H1 (cell line): ENCODE results near the gene FRMD3. TPM values are rescaled to one million over a fixed set of nuclear protein-coding genes. Genes with fewer than 3 reads are reported as not detected.

ENCODE experiments used
- CTCF ChIA-PET: fragments of 300-600 bp; sonication (Branson Sonifier 250); formaldehyde crosslinking; loops from one replicate; lab custom pipeline; 2021; ENCODE audit not compliant: partially characterized antibody; lab: Charles Lee
- POLR2A ChIA-PET: fragments of 300-600 bp; sonication (Branson Sonifier 250); formaldehyde crosslinking; loops from one replicate; lab custom pipeline; 2021; ENCODE audit warnings: inconsistent platforms; ENCODE audit not compliant: partially characterized antibody; lab: Charles Lee
- DNase-seq, 2 experiments: peaks; one replicate each; pipeline versions ENCODE4 v3.0.0 to v3.0.0-alpha.2; 2010 to 2022; ENCODE audit warnings: low spot score in 2 of 2, low read depth in 1 of 2, mixed read lengths in 1 of 2
- FAIRE-seq: peaks from 2 replicates; lab custom pipeline; 2011; peaks lifted over from hg19 to GRCh38; lab: Jason Lieb, UNC
- H2AFZ ChIP-seq: 2 replicates; pipeline ENCODE4 v1.8.1; 2012; ENCODE audit warnings: low read length, inconsistent platforms
- H2AK5ac ChIP-seq: 2 replicates; pipeline ENCODE4 v1.6.1; 2013; ENCODE audit warnings: low read depth, low read length
- H2BK120ac ChIP-seq: replicated peaks from 2 replicates; pipeline ENCODE3; 2013; ENCODE audit warnings: low read depth, low read length, inconsistent platforms
- H2BK12ac ChIP-seq: 2 replicates; pipeline ENCODE4 v1.6.1; 2013; ENCODE audit warnings: low read depth, low read length
- H2BK15ac ChIP-seq: 2 replicates; pipeline ENCODE4 v1.6.1; 2013; ENCODE audit warnings: low read length
- H2BK20ac ChIP-seq: 2 replicates; pipeline ENCODE4 v1.6.1; 2013; ENCODE audit warnings: low read length
- H2BK5ac ChIP-seq: 2 replicates; pipeline ENCODE4 v1.6.1; 2013; ENCODE audit warnings: low read depth, low read length
- H3K14ac ChIP-seq: 2 replicates; pipeline ENCODE4 v1.6.1; 2013; ENCODE audit warnings: inconsistent platforms; ENCODE audit not compliant: insufficient read length
- H3K18ac ChIP-seq: 2 replicates; pipeline ENCODE4 v1.6.1; 2013; ENCODE audit warnings: low read length; ENCODE audit errors: extremely low read depth
- H3K23ac ChIP-seq: 2 replicates; pipeline ENCODE4 v1.6.1; 2013; ENCODE audit warnings: inconsistent platforms; ENCODE audit not compliant: insufficient read length
- H3K23me2 ChIP-seq: 2 replicates; pipeline ENCODE4 v1.6.1; 2013; ENCODE audit warnings: low read depth, low read length
- H3K27ac ChIP-seq: 2 replicates; pipeline ENCODE4 v1.6.1; 2011; ENCODE audit warnings: low read depth, low read length, inconsistent platforms
- H3K27me3 ChIP-seq, 4 experiments: replicated peaks in 1 of 4; 1 replicate in 1 of 4; 2 replicates in 3 of 4; pipeline versions ENCODE4 v1.6.1 to v1.8.1; 2011 to 2013; ENCODE audit warnings: low read length in 3 of 4, mild to moderate bottlenecking in 3 of 4, inconsistent platforms in 2 of 4, mixed read lengths in 2 of 4, moderate library complexity in 1 of 4; ENCODE audit not compliant: control insufficient read depth in 3 of 4, insufficient read depth in 3 of 4; ENCODE audit errors: extremely low read depth in 1 of 4
- H3K36me3 ChIP-seq, 4 experiments: 2 replicates each; pipeline versions ENCODE4 v1.6.1 to v1.8.1; 2011 to 2013; ENCODE audit warnings: mild to moderate bottlenecking in 4 of 4, low read length in 3 of 4, moderate library complexity in 2 of 4, control low read depth in 1 of 4, inconsistent platforms in 1 of 4; ENCODE audit not compliant: insufficient read depth in 4 of 4, control insufficient read depth in 2 of 4
- H3K4ac ChIP-seq: replicated peaks from 2 replicates; pipeline ENCODE3; 2013; ENCODE audit warnings: low read length, low read depth, mixed read lengths, inconsistent platforms; ENCODE audit not compliant: insufficient read length
- H3K4me1 ChIP-seq, 4 experiments: replicated peaks in 1 of 4; 1 replicate in 1 of 4; 2 replicates in 3 of 4; pipeline versions ENCODE4 v1.6.1 to v1.8.1; 2011 to 2013; ENCODE audit warnings: low read length in 3 of 4, inconsistent platforms in 2 of 4, mixed read lengths in 1 of 4; ENCODE audit not compliant: insufficient read depth in 4 of 4, control insufficient read depth in 3 of 4
- H3K4me2 ChIP-seq, 2 experiments: 2 replicates each; pipeline versions ENCODE4 v1.6.1 to v1.8.1; 2011 to 2013; ENCODE audit warnings: low read depth in 2 of 2, low read length in 2 of 2, control low read depth in 1 of 2, inconsistent platforms in 1 of 2, mild to moderate bottlenecking in 1 of 2; ENCODE audit not compliant: insufficient read depth in 1 of 2
- H3K4me3 ChIP-seq, 4 experiments: fragments of 200-600, 300-600 bp in 1 of 4; sonication (generic), shearing (Covaris generic), sonication (Bioruptor Twin) in 1 of 4; 2 replicates each; pipeline versions ENCODE4 v1.5.1 to v1.8.1; 2011 to 2016; ENCODE audit warnings: low read length in 4 of 4, low read depth in 3 of 4, control low read depth in 2 of 4, inconsistent platforms in 2 of 4, mild to moderate bottlenecking in 2 of 4, mixed read lengths in 1 of 4, moderate library complexity in 1 of 4; ENCODE audit not compliant: insufficient read depth in 2 of 4; ENCODE audit errors: extremely low read depth in 1 of 4
- H3K56ac ChIP-seq: replicated peaks from 2 replicates; pipeline ENCODE3; 2013; ENCODE audit warnings: low read depth, mild to moderate bottlenecking, mixed read lengths, low read length, inconsistent platforms; ENCODE audit not compliant: insufficient read length
- H3K79me1 ChIP-seq: 2 replicates; pipeline ENCODE4 v1.6.1; 2013; ENCODE audit warnings: low read depth, low read length, control low read depth
- H3K79me2 ChIP-seq, 2 experiments: 2 replicates each; pipeline versions ENCODE4 v1.6.1 to v1.8.1; 2012 to 2013; ENCODE audit warnings: low read length in 2 of 2, mild to moderate bottlenecking in 2 of 2, inconsistent platforms in 1 of 2; ENCODE audit not compliant: insufficient read depth in 2 of 2, control insufficient read depth in 1 of 2
- H3K9ac ChIP-seq, 4 experiments: replicated peaks in 1 of 4; 1 replicate in 1 of 4; 2 replicates in 3 of 4; pipeline versions ENCODE4 v1.6.1 to v1.8.1; 2011 to 2013; ENCODE audit warnings: low read depth in 3 of 4, low read length in 3 of 4, control low read depth in 2 of 4, mild to moderate bottlenecking in 2 of 4, moderate library complexity in 2 of 4, inconsistent platforms in 1 of 4; ENCODE audit errors: extremely low read depth in 1 of 4
- H3K9me3 ChIP-seq, 2 experiments: 2 replicates each; pipeline versions ENCODE4 v1.6.1 to v1.8.1; 2012 to 2013; ENCODE audit warnings: mild to moderate bottlenecking in 2 of 2, moderate library complexity in 2 of 2, control low read depth in 1 of 2, inconsistent platforms in 1 of 2, low read depth in 1 of 2, low read length in 1 of 2, mixed read lengths in 1 of 2; ENCODE audit not compliant: insufficient read depth in 2 of 2
- H4K20me1 ChIP-seq, 2 experiments: replicated peaks in 1 of 2; 2 replicates each; pipeline versions ENCODE3 to v1.8.1; 2011 to 2013; ENCODE audit warnings: inconsistent platforms in 2 of 2, low read length in 2 of 2, mild to moderate bottlenecking in 1 of 2; ENCODE audit not compliant: insufficient read depth in 2 of 2, control insufficient read depth in 1 of 2
- H4K5ac ChIP-seq: 2 replicates; pipeline ENCODE4 v1.6.1; 2013; ENCODE audit warnings: low read length, low read depth, mixed read lengths, inconsistent platforms; ENCODE audit not compliant: insufficient read length
- H4K8ac ChIP-seq: 2 replicates; pipeline ENCODE4 v1.8.0; 2013; ENCODE audit warnings: mild to moderate bottlenecking, moderate library complexity, low read length, inconsistent platforms; ENCODE audit not compliant: insufficient read depth; ENCODE audit errors: extremely low read depth
- H4K91ac ChIP-seq: replicated peaks from 2 replicates; pipeline ENCODE3; 2013; ENCODE audit warnings: low read length, mixed read lengths, inconsistent platforms; ENCODE audit not compliant: insufficient read length
- BCL11A ChIP-seq, 2 experiments: IDR thresholded peaks; one replicate each; pipeline ENCODE4 v1.6.1; 2011; ENCODE audit warnings: low read depth in 2 of 2, low read length in 2 of 2, mild to moderate bottlenecking in 2 of 2
- CEBPB ChIP-seq: IDR thresholded peaks from 2 replicates; pipeline ENCODE4 v1.6.1; 2012; ENCODE audit warnings: low read depth, low read length
- EGR1 ChIP-seq: IDR thresholded peaks from 2 replicates; pipeline ENCODE4 v1.6.1; 2011; ENCODE audit warnings: low read depth, low read length, borderline replicate concordance
- EP300 ChIP-seq, 2 experiments: IDR thresholded peaks; 1 replicate in 1 of 2; 2 replicates in 1 of 2; pipeline ENCODE4 v1.6.1; 2011 to 2012; ENCODE audit warnings: low read depth in 2 of 2, low read length in 2 of 2, mild to moderate bottlenecking in 2 of 2, borderline replicate concordance in 1 of 2, inconsistent platforms in 1 of 2, moderate library complexity in 1 of 2
- EZH2 ChIP-seq: fragments of 200-600 bp; sonication (generic); IDR thresholded peaks from 2 replicates; pipeline ENCODE4 v1.7.1; 2012; ENCODE audit warnings: low read depth, mild to moderate bottlenecking, moderate library complexity, low read length, inconsistent platforms; ENCODE audit not compliant: severe bottlenecking
- GABPA ChIP-seq: IDR thresholded peaks from 2 replicates; pipeline ENCODE4 v1.6.1; 2011; ENCODE audit warnings: mild to moderate bottlenecking, low read length, moderate library complexity, borderline replicate concordance; ENCODE audit not compliant: insufficient read depth
- HDAC2 ChIP-seq, 2 experiments: fragments of 300-600 bp in 1 of 2; sonication (generic) in 1 of 2; IDR thresholded peaks; 2 replicates each; pipeline ENCODE4 v1.6.1; 2011 to 2012; ENCODE audit warnings: low read depth in 2 of 2, low read length in 2 of 2, mild to moderate bottlenecking in 2 of 2, moderate library complexity in 2 of 2, borderline replicate concordance in 1 of 2, inconsistent platforms in 1 of 2
- HDAC6 ChIP-seq: IDR thresholded peaks from one replicate; pipeline ENCODE4 v1.7.1; 2012; ENCODE audit warnings: low read depth, mild to moderate bottlenecking, inconsistent platforms, low read length, moderate library complexity
- POLR2AphosphoS5 ChIP-seq: IDR thresholded peaks from 2 replicates; pipeline ENCODE4 v1.6.1; 2011; ENCODE audit warnings: low read depth, low read length
- RNF2 ChIP-seq: fragments of 200-900, 300-1000 bp; sonication (generic); IDR thresholded peaks from 2 replicates; pipeline ENCODE4 v1.7.1; 2016; ENCODE audit warnings: borderline replicate concordance, low read depth, mild to moderate bottlenecking, antibody characterized with exemption, low read length; ENCODE audit not compliant: poor library complexity, severe bottlenecking; ENCODE audit errors: missing control alignments
- SIX5 ChIP-seq: IDR thresholded peaks from 2 replicates; pipeline ENCODE4 v1.6.1; 2011; ENCODE audit warnings: mild to moderate bottlenecking, low read depth, low read length
- SRF ChIP-seq: IDR thresholded peaks from 2 replicates; pipeline ENCODE4 v1.6.1; 2011; ENCODE audit warnings: mild to moderate bottlenecking, low read depth, low read length, moderate library complexity
- TCF12 ChIP-seq: IDR thresholded peaks from 2 replicates; pipeline ENCODE4 v1.6.1; 2011; ENCODE audit warnings: low read depth, mild to moderate bottlenecking, low read length
- WGBS, 2 experiments: shearing (Covaris generic) in 1 of 2; methylation state at CpG; one replicate each; pipeline versions ENCODE4 v1.1.6 to v1.1.7; 2013 to 2015; ENCODE audit warnings: low lambda C conversion rate in 2 of 2, mixed read lengths in 2 of 2, inconsistent platforms in 1 of 2, low coverage in 1 of 2, missing lambda C conversion rate in 1 of 2; ENCODE audit not compliant: insufficient replicate concordance in 2 of 2, insufficient coverage in 1 of 2, insufficient read length in 1 of 2; ENCODE audit errors: extremely low coverage in 1 of 2, missing lambda C conversion rate in 1 of 2; 5-methylcytosine and 5-hydroxymethylcytosine counted together
- polyA plus RNA-seq, 7 experiments: library from polyadenylated mRNA; depleted of rRNA in 3 of 7; stranded (reverse) in 5 of 7; unstranded in 2 of 7; fragments of >200 nt in 5 of 7; fragments of 200-250 nt in 2 of 7; gene quantifications; 1 replicate in 5 of 7; 2 replicates in 1 of 7; 4 replicates in 1 of 7; pipeline versions ENCODE4 v1.2.1 to v1.2.3, GENCODE V29; 2011 to 2013; ENCODE audit warnings: missing spikeins in 2 of 7, mixed read lengths in 2 of 7
- total RNA-seq: library from RNA; stranded (reverse); fragmentation: NEBNext Ultra II Directional; extraction: Animal tissue kit (Norgen Biotek cat#: 25700); gene quantifications from 2 replicates; pipeline ENCODE4 v1.2.1, GENCODE V29; 2021

The FRMD3 gene
- total and polyA plus RNA-seq, 2 of the 8 experiments (the other 6 are each of a cell fraction or from before 2014, with no cell fraction given) = 0.15 to 1.4 TPM

DNA sequence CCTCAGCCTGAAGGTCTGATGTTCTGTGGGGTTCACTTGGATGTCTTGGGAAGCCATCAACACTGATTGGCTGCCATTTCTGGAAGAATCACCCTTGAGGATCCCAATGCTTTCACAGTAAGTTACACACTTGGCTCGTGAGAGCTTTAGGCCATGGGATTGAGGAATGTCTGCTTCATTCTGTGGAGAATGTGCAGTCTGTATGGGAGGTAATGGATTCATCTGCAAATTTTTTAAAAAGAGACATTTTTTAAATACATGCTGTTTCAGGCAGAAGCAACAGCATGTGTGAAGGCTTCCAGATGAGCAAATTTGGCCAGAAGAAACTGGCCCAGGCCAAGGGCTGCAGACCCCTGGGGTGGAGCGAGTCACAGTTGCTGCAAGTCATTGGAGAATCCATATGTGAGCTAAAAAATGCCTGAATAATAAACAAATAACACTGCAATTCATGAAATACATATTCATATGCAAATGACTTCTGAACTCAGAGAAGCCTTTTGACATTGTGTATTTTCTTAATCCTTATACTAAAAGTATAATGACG is 328.9 kb downstream of the FRMD3 start:
- H3K56ac ChIP-seq = no peak overlapping the region
- H3K79me2 ChIP-seq = no peaks in the 10 kb centered on the region
- no peak overlapping the region for H2AFZ ChIP-seq
- FAIRE-seq (no peak), DNase-seq (no peak)
- no peaks in the 10 kb centered on the region for H3K4me1 ChIP-seq
- H3K9ac ChIP-seq = no peak overlapping the region
- no peak overlapping the region for H4K5ac ChIP-seq
- H3K23ac ChIP-seq = no peak overlapping the region
- ChIA-PET CTCF (interaction anchor here (0.6 to 2.0 kb wide), 4 partner anchors 10 to 704 kb away, joined by 3 to 5 read pairs (median 3); no protein-coding TSS in a partner anchor), POLR2A (no interaction called here)
- H3K9me3 ChIP-seq = no peaks in the 10 kb centered on the region
- no peak overlapping the region for H2BK5ac ChIP-seq
- no peak overlapping the region for H4K91ac ChIP-seq
- no peak overlapping the region for H3K4me3 ChIP-seq
- no peak overlapping the region for H3K18ac ChIP-seq
- no peaks in the 10 kb centered on the region for H3K36me3 ChIP-seq
- H3K14ac ChIP-seq = no peak overlapping the region
- no peak overlapping the region for H2BK120ac ChIP-seq
- H3K4ac ChIP-seq = no peak overlapping the region
- H2BK12ac ChIP-seq = no peak overlapping the region
- H3K79me1 ChIP-seq = no peaks in the 10 kb centered on the region
- H2AK5ac ChIP-seq = no peak overlapping the region
- H4K8ac ChIP-seq = no peak overlapping the region
- H3K27ac ChIP-seq = no peak overlapping the region
- no peak overlapping the region for H2BK15ac ChIP-seq
- 89% methylated on average over 3 of the region's 3 CpGs; no CpG with 5 or more reads in 1 of the 2 experiments for WGBS, 2 experiments
- no peaks in the 10 kb centered on the region for H3K27me3 ChIP-seq
- no peak overlapping the region for H3K4me2 ChIP-seq
- no peaks in the 10 kb centered on the region for H3K23me2 ChIP-seq
- H2BK20ac ChIP-seq = no peak overlapping the region
- no peaks in the 10 kb centered on the region for H4K20me1 ChIP-seq
- TF ChIP-seq POLR2AphosphoS5 (no peak), BCL11A (IDR thresholded peaks at IDR 0.05; ENCODE audit: low read depth in 2 of 2, low read length in 2 of 2) (no peak), SRF (no peak), HDAC6 (no peak), CEBPB (no peak), EGR1 (no peak), TCF12 (no peak), RNF2 (no peak), EZH2 (no peak), GABPA (no peak), EP300 (IDR thresholded peaks at IDR 0.05; ENCODE audit: borderline replicate concordance in 1 of 2, low read depth in 2 of 2, low read length in 2 of 2) (no peak), SIX5 (no peak), HDAC2 (IDR thresholded peaks at IDR 0.05; ENCODE audit: borderline replicate concordance in 1 of 2, low read depth in 2 of 2, low read length in 2 of 2) (no peak)
